Measurements from ENCODE around the gene MSL3B.

Gene MSL3B

DNA sequence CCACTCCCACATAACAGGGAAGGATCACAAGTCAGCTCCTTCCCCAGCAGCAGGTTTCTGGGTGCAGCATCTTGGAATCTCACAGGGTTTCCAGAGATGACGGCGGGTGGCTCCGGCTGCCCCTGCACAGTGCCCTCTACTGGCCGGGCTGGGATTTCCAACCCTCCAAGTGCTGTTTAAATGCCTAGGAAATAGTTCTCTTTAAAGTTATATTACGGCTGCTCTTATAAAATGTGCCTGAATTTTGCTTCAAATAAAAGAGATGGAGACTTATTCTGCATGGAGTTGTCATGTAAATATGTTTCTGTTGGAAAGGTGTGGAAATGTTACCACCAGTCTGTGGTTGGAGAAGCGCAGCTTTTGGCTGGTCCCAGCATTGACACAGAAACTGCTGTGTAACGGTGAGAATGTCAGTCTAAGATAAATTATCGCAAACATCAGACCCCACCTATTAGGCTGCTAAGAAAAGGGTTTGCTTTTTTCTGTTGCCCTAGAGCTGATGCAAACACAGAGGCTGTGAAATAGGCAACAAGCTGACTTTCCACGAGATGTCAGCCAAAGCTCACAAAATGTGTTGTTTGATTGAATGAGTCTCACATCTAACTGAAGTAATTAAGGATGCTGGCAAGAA is 10.6 kb downstream of the MSL3B start (continued):
- TF ChIP-seq, protein P1, sequence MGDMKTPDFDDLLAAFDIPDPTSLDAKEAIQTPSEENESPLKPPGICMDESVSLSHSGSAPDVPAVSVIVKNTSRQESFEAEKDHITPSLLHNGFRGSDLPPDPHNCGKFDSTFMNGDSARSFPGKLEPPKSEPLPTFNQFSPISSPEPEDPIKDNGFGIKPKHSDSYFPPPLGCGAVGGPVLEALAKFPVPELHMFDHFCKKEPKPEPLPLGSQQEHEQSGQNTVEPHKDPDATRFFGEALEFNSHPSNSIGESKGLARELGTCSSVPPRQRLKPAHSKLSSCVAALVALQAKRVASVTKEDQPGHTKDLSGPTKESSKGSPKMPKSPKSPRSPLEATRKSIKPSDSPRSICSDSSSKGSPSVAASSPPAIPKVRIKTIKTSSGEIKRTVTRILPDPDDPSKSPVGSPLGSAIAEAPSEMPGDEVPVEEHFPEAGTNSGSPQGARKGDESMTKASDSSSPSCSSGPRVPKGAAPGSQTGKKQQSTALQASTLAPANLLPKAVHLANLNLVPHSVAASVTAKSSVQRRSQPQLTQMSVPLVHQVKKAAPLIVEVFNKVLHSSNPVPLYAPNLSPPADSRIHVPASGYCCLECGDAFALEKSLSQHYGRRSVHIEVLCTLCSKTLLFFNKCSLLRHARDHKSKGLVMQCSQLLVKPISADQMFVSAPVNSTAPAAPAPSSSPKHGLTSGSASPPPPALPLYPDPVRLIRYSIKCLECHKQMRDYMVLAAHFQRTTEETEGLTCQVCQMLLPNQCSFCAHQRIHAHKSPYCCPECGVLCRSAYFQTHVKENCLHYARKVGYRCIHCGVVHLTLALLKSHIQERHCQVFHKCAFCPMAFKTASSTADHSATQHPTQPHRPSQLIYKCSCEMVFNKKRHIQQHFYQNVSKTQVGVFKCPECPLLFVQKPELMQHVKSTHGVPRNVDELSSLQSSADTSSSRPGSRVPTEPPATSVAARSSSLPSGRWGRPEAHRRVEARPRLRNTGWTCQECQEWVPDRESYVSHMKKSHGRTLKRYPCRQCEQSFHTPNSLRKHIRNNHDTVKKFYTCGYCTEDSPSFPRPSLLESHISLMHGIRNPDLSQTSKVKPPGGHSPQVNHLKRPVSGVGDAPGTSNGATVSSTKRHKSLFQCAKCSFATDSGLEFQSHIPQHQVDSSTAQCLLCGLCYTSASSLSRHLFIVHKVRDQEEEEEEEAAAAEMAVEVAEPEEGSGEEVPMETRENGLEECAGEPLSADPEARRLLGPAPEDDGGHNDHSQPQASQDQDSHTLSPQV (IDR thresholded peaks at IDR 0.05): 0 out of 2 replicates have a peak, but pooled peaks have one; percentile 49
- TF ChIP-seq SIRT6 (IDR thresholded peaks at IDR 0.05; ENCODE audit: low read depth, low read length) (no peak), ARNT (IDR thresholded peaks at IDR 0.05) (0 out of 4 replicates have a peak, but pooled peaks of 1 of the 2 experiments have one; percentile 45), BRF1 (IDR thresholded peaks at IDR 0.05; ENCODE audit: borderline replicate concordance, extremely low read depth, insufficient read length) (no peak), KDM4B (IDR thresholded peaks at IDR 0.05; ENCODE audit: borderline replicate concordance in 2 of 2, low read depth in 1 of 2) (no peak), BACH1 (tag; IDR thresholded peaks at IDR 0.05) (peak; percentile 87), HIVEP1 (CRISPR knock-in tag; IDR thresholded peaks at IDR 0.05) (no peak), ZNF384 (IDR thresholded peaks at IDR 0.05; ENCODE audit: low read depth, low read length) (peak; percentile 27; the same call in 1 of the 2 replicates), NRF1 (conservative IDR thresholded peaks at IDR 0.05 in 1 of 2, IDR thresholded peaks at IDR 0.05 in 1 of 2) (peak; percentile 27 to 40; a peak in 3 of 4 replicates), PTTG1 (tag; IDR thresholded peaks at IDR 0.05; ENCODE audit: low read depth) (no peak), LCOR (CRISPR knock-in tag; IDR thresholded peaks at IDR 0.05) (no peak)
- TF ChIP-seq, protein P2, sequence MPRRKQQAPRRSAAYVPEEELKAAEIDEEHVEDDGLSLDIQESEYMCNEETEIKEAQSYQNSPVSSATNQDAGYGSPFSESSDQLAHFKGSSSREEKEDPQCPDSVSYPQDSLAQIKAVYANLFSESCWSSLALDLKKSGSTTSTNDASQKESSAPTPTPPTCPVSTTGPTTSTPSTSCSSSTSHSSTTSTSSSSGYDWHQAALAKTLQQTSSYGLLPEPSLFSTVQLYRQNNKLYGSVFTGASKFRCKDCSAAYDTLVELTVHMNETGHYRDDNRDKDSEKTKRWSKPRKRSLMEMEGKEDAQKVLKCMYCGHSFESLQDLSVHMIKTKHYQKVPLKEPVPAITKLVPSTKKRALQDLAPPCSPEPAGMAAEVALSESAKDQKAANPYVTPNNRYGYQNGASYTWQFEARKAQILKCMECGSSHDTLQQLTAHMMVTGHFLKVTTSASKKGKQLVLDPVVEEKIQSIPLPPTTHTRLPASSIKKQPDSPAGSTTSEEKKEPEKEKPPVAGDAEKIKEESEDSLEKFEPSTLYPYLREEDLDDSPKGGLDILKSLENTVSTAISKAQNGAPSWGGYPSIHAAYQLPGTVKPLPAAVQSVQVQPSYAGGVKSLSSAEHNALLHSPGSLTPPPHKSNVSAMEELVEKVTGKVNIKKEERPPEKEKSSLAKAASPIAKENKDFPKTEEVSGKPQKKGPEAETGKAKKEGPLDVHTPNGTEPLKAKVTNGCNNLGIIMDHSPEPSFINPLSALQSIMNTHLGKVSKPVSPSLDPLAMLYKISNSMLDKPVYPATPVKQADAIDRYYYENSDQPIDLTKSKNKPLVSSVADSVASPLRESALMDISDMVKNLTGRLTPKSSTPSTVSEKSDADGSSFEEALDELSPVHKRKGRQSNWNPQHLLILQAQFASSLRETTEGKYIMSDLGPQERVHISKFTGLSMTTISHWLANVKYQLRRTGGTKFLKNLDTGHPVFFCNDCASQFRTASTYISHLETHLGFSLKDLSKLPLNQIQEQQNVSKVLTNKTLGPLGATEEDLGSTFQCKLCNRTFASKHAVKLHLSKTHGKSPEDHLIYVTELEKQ (CRISPR knock-in tag; IDR thresholded peaks at IDR 0.05): no peak
- TF ChIP-seq, protein P3, sequence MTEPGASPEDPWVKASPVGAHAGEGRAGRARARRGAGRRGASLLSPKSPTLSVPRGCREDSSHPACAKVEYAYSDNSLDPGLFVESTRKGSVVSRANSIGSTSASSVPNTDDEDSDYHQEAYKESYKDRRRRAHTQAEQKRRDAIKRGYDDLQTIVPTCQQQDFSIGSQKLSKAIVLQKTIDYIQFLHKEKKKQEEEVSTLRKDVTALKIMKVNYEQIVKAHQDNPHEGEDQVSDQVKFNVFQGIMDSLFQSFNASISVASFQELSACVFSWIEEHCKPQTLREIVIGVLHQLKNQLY (CRISPR knock-in tag; conservative IDR thresholded peaks at IDR 0.05): no peak
- TF ChIP-seq, protein P4, sequence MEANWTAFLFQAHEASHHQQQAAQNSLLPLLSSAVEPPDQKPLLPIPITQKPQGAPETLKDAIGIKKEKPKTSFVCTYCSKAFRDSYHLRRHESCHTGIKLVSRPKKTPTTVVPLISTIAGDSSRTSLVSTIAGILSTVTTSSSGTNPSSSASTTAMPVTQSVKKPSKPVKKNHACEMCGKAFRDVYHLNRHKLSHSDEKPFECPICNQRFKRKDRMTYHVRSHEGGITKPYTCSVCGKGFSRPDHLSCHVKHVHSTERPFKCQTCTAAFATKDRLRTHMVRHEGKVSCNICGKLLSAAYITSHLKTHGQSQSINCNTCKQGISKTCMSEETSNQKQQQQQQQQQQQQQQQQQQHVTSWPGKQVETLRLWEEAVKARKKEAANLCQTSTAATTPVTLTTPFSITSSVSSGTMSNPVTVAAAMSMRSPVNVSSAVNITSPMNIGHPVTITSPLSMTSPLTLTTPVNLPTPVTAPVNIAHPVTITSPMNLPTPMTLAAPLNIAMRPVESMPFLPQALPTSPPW (CRISPR knock-in tag; IDR thresholded peaks at IDR 0.05): peak; percentile 9; the same call in 1 of the 2 replicates
- TF ChIP-seq, protein P5, sequence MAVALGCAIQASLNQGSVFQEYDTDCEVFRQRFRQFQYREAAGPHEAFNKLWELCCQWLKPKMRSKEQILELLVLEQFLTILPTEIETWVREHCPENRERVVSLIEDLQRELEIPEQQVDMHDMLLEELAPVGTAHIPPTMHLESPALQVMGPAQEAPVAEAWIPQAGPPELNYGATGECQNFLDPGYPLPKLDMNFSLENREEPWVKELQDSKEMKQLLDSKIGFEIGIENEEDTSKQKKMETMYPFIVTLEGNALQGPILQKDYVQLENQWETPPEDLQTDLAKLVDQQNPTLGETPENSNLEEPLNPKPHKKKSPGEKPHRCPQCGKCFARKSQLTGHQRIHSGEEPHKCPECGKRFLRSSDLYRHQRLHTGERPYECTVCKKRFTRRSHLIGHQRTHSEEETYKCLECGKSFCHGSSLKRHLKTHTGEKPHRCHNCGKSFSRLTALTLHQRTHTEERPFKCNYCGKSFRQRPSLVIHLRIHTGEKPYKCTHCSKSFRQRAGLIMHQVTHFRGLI (CRISPR knock-in tag; IDR thresholded peaks at IDR 0.05): no peak

Measured in K562 (cell line).